ENCODE data around the gene ZNF438.

- TF ChIP-seq CTCF (IDR thresholded peaks at IDR 0.05) (no peak), POLR2A (IDR thresholded peaks at IDR 0.05) (no peak)
These were observed 166.3 kb downstream of the ZNF438 start for GRCh38 chr10:30865141-30865926.
